ENCODE measurements around the gene KIAA0040. TPM values are rescaled to one million over a fixed set of nuclear protein-coding genes. Genes with fewer than 3 reads are reported as not detected.

The KIAA0040 gene
- total RNA-seq, 1 donor from 2014 or later, result 44.8 TPM

DNA sequence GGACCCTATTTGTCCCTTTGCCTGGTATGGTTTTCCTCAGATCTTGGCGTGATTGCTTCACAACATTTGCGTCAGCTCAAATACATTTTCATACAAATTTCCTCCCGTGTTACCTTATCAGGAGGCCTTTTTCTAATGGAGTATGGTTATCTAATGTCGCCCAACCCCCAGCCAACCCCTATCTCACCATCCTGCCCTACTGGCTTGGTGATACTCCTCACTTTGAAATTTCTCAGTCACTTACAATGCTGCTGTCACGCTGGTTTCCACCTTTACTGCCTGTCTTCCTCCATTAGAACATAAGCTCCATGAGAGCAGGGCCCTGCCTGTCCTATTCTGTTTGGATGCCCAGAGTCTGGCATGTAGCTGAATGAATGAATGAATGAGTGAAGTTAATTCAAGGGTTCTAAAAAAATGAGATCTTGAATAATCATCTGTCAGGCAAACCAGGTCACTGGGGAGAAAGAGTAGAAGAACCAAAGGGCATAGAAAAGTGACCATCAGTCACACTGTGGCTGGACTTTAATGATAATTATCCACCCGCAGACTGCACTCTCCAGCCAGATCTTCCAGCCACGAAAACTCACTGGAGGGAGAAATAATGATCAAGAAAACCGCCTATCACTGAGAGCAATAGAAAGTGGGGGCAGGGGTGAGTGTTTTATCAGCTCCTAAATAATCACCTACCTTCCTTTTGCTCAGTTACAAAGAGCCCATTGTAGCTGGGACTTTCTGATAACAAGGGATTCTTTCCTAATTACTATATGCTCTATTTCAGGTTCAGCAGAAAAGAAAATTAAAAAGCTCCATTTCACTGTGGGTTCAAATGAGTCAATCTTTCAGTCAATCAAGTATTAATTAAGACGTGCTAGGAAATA lies 21.3 kb downstream of the KIAA0040 start:
- Histone ChIP-seq H3K27ac (no peak overlapping the region), H3K27me3 (no peaks in the 10 kb centered on the region)

GRCh38 chr1:175169286-175170018 lies 23.1 kb downstream of the KIAA0040 start:
- intact Hi-C loops (cut with DNase I), result no loop called here
- no peak for ATAC-seq
- Histone ChIP-seq H3K9me3 (no peaks in the 10 kb centered on the region), H3K36me3 (peaks cover 51% of the 10 kb centered on the region), H3K27ac (peak overlapping the region; percentile 36), H3K4me1 (peaks cover 21% of the 10 kb centered on the region), H3K4me3 (no peak overlapping the region), H3K27me3 (no peaks in the 10 kb centered on the region)
- no peak for DNase-seq
- TF ChIP-seq, protein P1, sequence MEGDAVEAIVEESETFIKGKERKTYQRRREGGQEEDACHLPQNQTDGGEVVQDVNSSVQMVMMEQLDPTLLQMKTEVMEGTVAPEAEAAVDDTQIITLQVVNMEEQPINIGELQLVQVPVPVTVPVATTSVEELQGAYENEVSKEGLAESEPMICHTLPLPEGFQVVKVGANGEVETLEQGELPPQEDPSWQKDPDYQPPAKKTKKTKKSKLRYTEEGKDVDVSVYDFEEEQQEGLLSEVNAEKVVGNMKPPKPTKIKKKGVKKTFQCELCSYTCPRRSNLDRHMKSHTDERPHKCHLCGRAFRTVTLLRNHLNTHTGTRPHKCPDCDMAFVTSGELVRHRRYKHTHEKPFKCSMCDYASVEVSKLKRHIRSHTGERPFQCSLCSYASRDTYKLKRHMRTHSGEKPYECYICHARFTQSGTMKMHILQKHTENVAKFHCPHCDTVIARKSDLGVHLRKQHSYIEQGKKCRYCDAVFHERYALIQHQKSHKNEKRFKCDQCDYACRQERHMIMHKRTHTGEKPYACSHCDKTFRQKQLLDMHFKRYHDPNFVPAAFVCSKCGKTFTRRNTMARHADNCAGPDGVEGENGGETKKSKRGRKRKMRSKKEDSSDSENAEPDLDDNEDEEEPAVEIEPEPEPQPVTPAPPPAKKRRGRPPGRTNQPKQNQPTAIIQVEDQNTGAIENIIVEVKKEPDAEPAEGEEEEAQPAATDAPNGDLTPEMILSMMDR (IDR thresholded peaks at IDR 0.05), result no peak

More for the DNA sequence above, 21.3 kb downstream of the KIAA0040 start:
- Histone ChIP-seq H3K36me3 (peaks cover 33% of the 10 kb centered on the region), H3K4me1 (peaks cover 26% of the 10 kb centered on the region), H3K9me3 (no peaks in the 10 kb centered on the region), H3K4me3 (no peak overlapping the region)
- intact Hi-C loops (cut with DNase I), result no loop called here
- ATAC-seq (no peak), DNase-seq (no peak)
- TF ChIP-seq, protein P1 (IDR thresholded peaks at IDR 0.05), result no peak

GRCh38 chr1:175168782-175169181 lies 23.8 kb downstream of the KIAA0040 start:
- no peak for DNase-seq
- Histone ChIP-seq H3K27ac (no peak overlapping the region), H3K9me3 (no peaks in the 10 kb centered on the region), H3K27me3 (no peaks in the 10 kb centered on the region), H3K36me3 (peaks cover 58% of the 10 kb centered on the region), H3K4me3 (no peak overlapping the region), H3K4me1 (peaks cover 15% of the 10 kb centered on the region)
- ATAC-seq, result no peak
- TF ChIP-seq, protein P1 (IDR thresholded peaks at IDR 0.05), result no peak
- intact Hi-C loops (cut with DNase I), result no loop called here

DNA sequence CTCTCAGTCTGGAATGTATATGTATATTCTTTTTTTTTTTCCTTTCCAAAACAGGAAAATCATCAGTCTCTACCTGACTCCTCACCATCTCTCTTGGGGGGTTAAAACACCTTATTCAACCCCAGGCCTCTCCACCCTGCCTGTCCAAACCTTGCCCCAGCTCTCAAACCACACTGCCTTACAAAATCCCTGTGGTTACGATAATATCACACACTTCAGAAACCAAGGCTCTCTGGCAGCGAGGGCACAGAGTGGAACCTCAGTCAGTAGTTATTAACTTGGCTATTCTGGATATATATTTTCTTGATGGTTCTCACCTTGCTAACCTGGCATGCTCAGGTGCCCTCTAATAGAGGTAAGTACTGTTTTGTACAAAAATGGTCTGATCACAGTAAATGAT lies 24.7 kb downstream of the KIAA0040 start:
- intact Hi-C loops (cut with DNase I), result no loop called here
- Histone ChIP-seq H3K27ac (no peak overlapping the region), H3K9me3 (no peaks in the 10 kb centered on the region), H3K4me3 (no peak overlapping the region), H3K27me3 (no peaks in the 10 kb centered on the region), H3K36me3 (peaks cover 59% of the 10 kb centered on the region), H3K4me1 (peaks cover 12% of the 10 kb centered on the region)
- no peak for ATAC-seq
- DNase-seq, result no peak
- TF ChIP-seq, protein P1 (IDR thresholded peaks at IDR 0.05), result no peak

DNA sequence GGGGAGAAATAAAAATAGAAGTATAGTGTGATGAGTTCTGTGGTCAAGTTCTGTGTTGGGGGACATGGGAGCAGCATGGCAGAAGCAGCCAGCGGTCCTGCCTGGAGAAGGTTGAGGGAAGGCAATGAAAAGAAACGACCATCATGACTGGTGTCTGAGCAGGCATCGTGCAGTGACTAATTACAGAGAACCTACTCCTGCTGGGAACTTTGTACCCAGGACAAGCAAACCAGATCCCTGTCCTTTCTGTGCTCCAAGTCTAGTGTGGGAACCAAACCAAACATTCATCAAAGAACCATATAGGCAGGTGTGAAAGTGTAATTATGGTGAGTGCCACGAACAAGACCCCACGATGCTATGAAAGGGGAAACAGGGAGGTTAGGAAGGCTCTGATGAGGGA lies 25.8 kb downstream of the KIAA0040 start:
- Histone ChIP-seq H3K36me3 (peaks cover 61% of the 10 kb centered on the region), H3K4me3 (no peak overlapping the region), H3K27ac (no peak overlapping the region)

More for the DNA sequence above, 25.8 kb downstream of the KIAA0040 start:
- no peak for ATAC-seq
- intact Hi-C loops (cut with DNase I), result no loop called here
- Histone ChIP-seq H3K9me3 (no peaks in the 10 kb centered on the region), H3K4me1 (peaks cover 12% of the 10 kb centered on the region), H3K27me3 (no peaks in the 10 kb centered on the region)
- no peak for DNase-seq
- TF ChIP-seq, protein P1 (IDR thresholded peaks at IDR 0.05), result no peak
